ENCODE data around the gene C2orf72. TPM values are rescaled to one million over a fixed set of nuclear protein-coding genes. Genes with fewer than 3 reads are reported as not detected.

C2orf72 gene
- total RNA-seq, 1 experiment from 2014 or later = not detected

DNA sequence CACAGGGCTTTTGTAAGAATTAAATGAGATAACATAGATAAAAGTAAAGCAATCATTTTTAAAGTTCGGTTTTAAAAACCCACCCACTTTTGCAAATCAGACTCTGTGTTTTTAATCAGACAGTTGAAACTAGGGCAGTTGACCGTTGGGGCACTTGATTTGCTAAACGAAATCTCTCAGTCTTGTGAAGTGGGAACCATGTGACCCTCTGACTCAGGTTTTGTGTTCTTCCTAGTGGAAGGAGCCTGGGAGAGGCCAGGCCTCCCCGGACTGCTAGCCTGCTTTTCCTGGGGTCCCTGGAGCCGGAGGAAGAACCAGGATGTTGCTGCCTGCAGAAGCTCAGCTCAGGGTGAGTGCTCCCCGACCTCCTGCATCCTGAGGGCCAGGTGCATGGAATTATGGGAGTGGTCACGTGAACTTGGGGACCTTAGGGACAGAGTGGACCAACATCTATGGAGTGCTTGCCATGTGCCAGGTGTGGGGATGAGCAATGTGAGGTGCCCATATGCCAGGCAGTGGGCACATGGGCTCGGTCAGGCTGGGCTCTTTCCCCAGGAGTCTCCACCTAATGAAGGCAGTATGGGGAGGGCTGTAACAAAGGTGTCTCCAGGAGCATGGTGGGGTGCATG, 3.9 kb downstream of the C2orf72 start:
- H3K79me2 ChIP-seq (ENCODE audit: low read depth) = no peaks in the 10 kb centered on the region
- H3K4me1 ChIP-seq (replicated peaks; ENCODE audit: insufficient read depth) = no peaks in the 10 kb centered on the region
- no peaks in the 10 kb centered on the region for H3F3A ChIP-seq (ENCODE audit: insufficient read depth, low read depth)
- intact Hi-C loops (cut with micrococcal nuclease; ENCODE audit: unreplicated experiment) = no loop called here
- H3K9me3 ChIP-seq (ENCODE audit: insufficient read depth, low read depth) = no peaks in the 10 kb centered on the region
- no peaks in the 10 kb centered on the region for H3K9me2 ChIP-seq (ENCODE audit: insufficient read depth)
- BruUV-seq (replicated peaks) = no TSS peak
- no peaks in the 10 kb centered on the region for H3K36me3 ChIP-seq (ENCODE audit: low read depth)
- TF ChIP-seq, protein P1, sequence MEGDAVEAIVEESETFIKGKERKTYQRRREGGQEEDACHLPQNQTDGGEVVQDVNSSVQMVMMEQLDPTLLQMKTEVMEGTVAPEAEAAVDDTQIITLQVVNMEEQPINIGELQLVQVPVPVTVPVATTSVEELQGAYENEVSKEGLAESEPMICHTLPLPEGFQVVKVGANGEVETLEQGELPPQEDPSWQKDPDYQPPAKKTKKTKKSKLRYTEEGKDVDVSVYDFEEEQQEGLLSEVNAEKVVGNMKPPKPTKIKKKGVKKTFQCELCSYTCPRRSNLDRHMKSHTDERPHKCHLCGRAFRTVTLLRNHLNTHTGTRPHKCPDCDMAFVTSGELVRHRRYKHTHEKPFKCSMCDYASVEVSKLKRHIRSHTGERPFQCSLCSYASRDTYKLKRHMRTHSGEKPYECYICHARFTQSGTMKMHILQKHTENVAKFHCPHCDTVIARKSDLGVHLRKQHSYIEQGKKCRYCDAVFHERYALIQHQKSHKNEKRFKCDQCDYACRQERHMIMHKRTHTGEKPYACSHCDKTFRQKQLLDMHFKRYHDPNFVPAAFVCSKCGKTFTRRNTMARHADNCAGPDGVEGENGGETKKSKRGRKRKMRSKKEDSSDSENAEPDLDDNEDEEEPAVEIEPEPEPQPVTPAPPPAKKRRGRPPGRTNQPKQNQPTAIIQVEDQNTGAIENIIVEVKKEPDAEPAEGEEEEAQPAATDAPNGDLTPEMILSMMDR (conservative IDR thresholded peaks at IDR 0.05) = no peak
- TF ChIP-seq EZH2 (IDR thresholded peaks at IDR 0.05; ENCODE audit: low read depth) = no peak
- no peak overlapping the region for H3K4me3 ChIP-seq
- H3K27ac ChIP-seq = no peak overlapping the region
- H3K27me3 ChIP-seq (ENCODE audit: insufficient read depth, low read depth) = peaks cover 16% of the 10 kb centered on the region; the same call in 1 of the 2 replicates
- H3K4me2 ChIP-seq = no peak overlapping the region
- ChIA-PET CTCF (no interaction called here), POLR2A (ENCODE audit: unreplicated experiment) (no interaction called here)
- no peaks in the 10 kb centered on the region for H4K20me1 ChIP-seq (ENCODE audit: insufficient read depth)
- no peak overlapping the region for H2AFZ ChIP-seq
- no peak for DNase-seq

DNA sequence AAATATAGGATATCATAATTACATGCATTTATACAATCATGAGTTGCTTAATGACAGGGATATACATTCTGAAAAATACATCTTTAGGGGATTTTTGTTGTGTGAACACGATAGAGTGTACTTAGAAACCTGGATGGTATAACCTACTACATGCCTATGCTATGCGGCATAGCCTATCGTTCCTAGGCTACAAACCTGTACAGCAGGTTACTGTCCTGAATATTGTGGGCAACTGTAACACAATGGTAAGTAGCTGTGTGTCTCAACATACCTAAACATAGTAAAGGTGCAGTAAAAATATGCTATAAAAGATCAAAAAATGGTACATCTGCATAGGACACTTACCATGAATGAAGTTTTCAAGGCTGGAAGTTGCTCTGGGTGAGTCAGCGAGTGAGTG, 6.5 kb downstream of the C2orf72 start:
- Histone ChIP-seq H3K27me3 (ENCODE audit: insufficient read depth, low read depth) (peaks cover 21% of the 10 kb centered on the region; the same call in 1 of the 2 replicates), H3K27ac (no peak overlapping the region), H3K9me3 (ENCODE audit: insufficient read depth, low read depth) (no peaks in the 10 kb centered on the region), H3K79me2 (ENCODE audit: low read depth) (no peaks in the 10 kb centered on the region), H3F3A (ENCODE audit: insufficient read depth, low read depth) (no peaks in the 10 kb centered on the region), H3K4me3 (no peak overlapping the region), H4K20me1 (ENCODE audit: insufficient read depth) (no peaks in the 10 kb centered on the region), H3K36me3 (ENCODE audit: low read depth) (no peaks in the 10 kb centered on the region), H3K4me2 (no peak overlapping the region), H3K9me2 (ENCODE audit: insufficient read depth) (no peaks in the 10 kb centered on the region), H3K4me1 (replicated peaks; ENCODE audit: insufficient read depth) (no peaks in the 10 kb centered on the region), H2AFZ (no peak overlapping the region)
- BruUV-seq (replicated peaks) = no TSS peak
- POLR2A ChIA-PET (ENCODE audit: unreplicated experiment) = no interaction called here
- intact Hi-C loops (cut with micrococcal nuclease; ENCODE audit: unreplicated experiment) = no loop called here
- TF ChIP-seq, protein P1 (conservative IDR thresholded peaks at IDR 0.05) = no peak
- TF ChIP-seq EZH2 (IDR thresholded peaks at IDR 0.05; ENCODE audit: low read depth) = no peak
- no peak for DNase-seq
- CTCF ChIA-PET = no interaction called here

DNA sequence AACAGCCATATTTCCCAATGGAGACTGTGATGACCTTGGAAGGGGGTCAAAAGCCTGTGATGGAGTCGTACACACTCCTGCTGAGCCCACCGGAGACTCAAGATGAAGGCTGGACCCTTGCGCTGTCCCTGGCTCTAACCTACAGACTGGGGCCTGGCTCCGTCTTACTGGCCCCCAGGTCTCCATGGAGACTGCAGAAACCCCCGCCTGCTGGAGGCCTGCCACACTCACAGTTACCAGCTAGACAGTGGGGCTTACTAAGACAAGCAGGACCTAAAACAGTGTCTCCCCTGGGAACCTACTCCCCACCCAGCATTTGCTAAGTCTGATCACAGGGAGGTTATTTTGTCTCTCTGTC, 9.6 kb downstream of the C2orf72 start:
- H3K4me2 ChIP-seq = no peak overlapping the region
- intact Hi-C loops (cut with micrococcal nuclease; ENCODE audit: unreplicated experiment) = no loop called here
- POLR2A ChIA-PET (ENCODE audit: unreplicated experiment) = no interaction called here

More for the DNA sequence above, 9.6 kb downstream of the C2orf72 start:
- CTCF ChIA-PET = no interaction called here
- Histone ChIP-seq H3K27me3 (ENCODE audit: insufficient read depth, low read depth) (peaks cover 16% of the 10 kb centered on the region; the same call in 1 of the 2 replicates), H3F3A (ENCODE audit: insufficient read depth, low read depth) (no peaks in the 10 kb centered on the region), H3K9me2 (ENCODE audit: insufficient read depth) (no peaks in the 10 kb centered on the region), H3K9me3 (ENCODE audit: insufficient read depth, low read depth) (no peaks in the 10 kb centered on the region), H3K4me1 (replicated peaks; ENCODE audit: insufficient read depth) (no peaks in the 10 kb centered on the region), H4K20me1 (ENCODE audit: insufficient read depth) (no peaks in the 10 kb centered on the region), H2AFZ (no peak overlapping the region), H3K4me3 (no peak overlapping the region), H3K27ac (no peak overlapping the region), H3K79me2 (ENCODE audit: low read depth) (no peaks in the 10 kb centered on the region), H3K36me3 (ENCODE audit: low read depth) (no peaks in the 10 kb centered on the region)
- TF ChIP-seq, protein P1 (conservative IDR thresholded peaks at IDR 0.05) = no peak
- no peak for TF ChIP-seq EZH2 (IDR thresholded peaks at IDR 0.05; ENCODE audit: low read depth)
- BruUV-seq (replicated peaks) = no TSS peak
- DNase-seq = no peak

Data from PC-9 (cell line).